GM19099 (cell line): ENCODE measurements around the gene TMF1.
A peak's percentile ranks its signal among the peaks of the same experiment; 100 is the strongest.

Experiments
- POLR2A ChIP-seq: IDR thresholded peaks from 3 replicates; pipeline ENCODE4 v1.6.1; 2011; ENCODE audit warnings: low read depth; ENCODE audit not compliant: insufficient read length; ENCODE audit errors: extremely low read depth

Gene TMF1, protein sequence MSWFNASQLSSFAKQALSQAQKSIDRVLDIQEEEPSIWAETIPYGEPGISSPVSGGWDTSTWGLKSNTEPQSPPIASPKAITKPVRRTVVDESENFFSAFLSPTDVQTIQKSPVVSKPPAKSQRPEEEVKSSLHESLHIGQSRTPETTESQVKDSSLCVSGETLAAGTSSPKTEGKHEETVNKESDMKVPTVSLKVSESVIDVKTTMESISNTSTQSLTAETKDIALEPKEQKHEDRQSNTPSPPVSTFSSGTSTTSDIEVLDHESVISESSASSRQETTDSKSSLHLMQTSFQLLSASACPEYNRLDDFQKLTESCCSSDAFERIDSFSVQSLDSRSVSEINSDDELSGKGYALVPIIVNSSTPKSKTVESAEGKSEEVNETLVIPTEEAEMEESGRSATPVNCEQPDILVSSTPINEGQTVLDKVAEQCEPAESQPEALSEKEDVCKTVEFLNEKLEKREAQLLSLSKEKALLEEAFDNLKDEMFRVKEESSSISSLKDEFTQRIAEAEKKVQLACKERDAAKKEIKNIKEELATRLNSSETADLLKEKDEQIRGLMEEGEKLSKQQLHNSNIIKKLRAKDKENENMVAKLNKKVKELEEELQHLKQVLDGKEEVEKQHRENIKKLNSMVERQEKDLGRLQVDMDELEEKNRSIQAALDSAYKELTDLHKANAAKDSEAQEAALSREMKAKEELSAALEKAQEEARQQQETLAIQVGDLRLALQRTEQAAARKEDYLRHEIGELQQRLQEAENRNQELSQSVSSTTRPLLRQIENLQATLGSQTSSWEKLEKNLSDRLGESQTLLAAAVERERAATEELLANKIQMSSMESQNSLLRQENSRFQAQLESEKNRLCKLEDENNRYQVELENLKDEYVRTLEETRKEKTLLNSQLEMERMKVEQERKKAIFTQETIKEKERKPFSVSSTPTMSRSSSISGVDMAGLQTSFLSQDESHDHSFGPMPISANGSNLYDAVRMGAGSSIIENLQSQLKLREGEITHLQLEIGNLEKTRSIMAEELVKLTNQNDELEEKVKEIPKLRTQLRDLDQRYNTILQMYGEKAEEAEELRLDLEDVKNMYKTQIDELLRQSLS

DNA sequence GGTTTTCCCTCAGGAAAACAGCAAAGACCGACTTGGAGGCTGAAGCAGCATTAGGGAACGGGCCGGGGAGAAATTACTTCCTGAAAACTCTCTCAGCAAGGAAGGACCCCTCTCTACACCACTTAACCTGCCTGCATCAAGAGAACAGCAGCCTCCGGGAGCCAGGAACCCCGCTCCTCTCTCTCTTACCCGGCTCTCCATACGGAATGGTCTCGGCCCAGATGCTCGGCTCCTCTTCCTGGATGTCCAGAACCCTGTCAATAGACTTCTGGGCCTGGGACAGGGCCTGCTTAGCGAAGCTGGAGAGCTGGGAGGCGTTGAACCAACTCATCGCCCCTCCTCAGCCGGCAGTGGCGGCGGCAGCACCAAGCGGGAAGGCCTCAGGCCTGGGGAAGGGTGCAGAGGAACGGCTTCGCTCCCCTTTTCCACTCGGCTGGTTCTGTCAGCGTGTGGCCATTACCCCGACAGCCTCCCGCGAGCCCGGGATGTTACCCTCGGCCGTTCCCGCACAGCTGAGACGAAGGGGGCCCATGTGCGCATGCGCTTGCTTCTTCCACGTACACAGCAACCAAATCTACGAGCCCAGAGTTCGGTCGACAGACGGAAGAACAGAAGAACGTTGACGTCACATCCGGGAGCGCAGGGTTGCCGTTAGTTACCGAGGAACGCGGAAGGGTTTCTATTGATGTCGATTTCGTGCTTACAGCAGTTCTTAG lies at the start of gene TMF1:
Gene TMF1 (minus strand): TSS at position 578 of the 716 bp plus-strand sequence. CDS start 247 bp downstream, at position 331.
- TF ChIP-seq POLR2A, result peak; percentile 63

- TF ChIP-seq POLR2A, result no peak
These were observed 47.4 kb upstream of the TMF1 start for GRCh38 chr3:69099576-69099975.

GRCh38 chr3:69097407-69098086 lies 45.4 kb upstream of the TMF1 start:
- no peak for TF ChIP-seq POLR2A

- TF ChIP-seq POLR2A, result no peak
These were observed 44.2 kb upstream of the TMF1 start for GRCh38 chr3:69096299-69096698.

DNA sequence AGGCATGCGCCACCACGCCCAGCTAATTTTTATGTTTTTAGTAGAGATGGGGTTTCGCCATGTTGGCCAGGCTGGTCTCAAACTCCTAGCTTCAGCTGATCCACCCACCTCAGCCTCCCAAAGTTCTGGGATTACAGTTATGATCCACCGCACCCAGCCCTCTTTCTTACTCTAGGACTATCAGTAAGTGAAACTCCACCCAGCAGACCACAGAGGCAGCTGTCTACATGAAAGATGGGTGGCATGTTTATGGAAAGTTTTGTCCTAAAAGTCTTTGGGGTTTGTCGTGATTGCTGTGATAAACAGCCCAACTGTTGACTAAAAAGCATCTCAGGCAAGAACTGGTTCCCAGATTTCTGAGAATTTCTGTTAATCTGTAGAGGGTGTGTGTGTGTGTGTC lies 43.5 kb upstream of the TMF1 start:
- no peak for TF ChIP-seq POLR2A

GRCh38 chr3:69094467-69095205 lies 42.5 kb upstream of the TMF1 start:
- TF ChIP-seq POLR2A, result no peak

GRCh38 chr3:69092030-69092516 lies 39.9 kb upstream of the TMF1 start:
- no peak for TF ChIP-seq POLR2A

GRCh38 chr3:69091389-69092029 lies 39.4 kb upstream of the TMF1 start:
- TF ChIP-seq POLR2A, result no peak

GRCh38 chr3:69090021-69090420 lies 37.9 kb upstream of the TMF1 start:
- no peak for TF ChIP-seq POLR2A

GRCh38 chr3:69088063-69088462 lies 35.9 kb upstream of the TMF1 start:
- TF ChIP-seq POLR2A, result no peak

- TF ChIP-seq POLR2A, result no peak
These were observed 35.1 kb upstream of the TMF1 start for GRCh38 chr3:69087030-69087791.

DNA sequence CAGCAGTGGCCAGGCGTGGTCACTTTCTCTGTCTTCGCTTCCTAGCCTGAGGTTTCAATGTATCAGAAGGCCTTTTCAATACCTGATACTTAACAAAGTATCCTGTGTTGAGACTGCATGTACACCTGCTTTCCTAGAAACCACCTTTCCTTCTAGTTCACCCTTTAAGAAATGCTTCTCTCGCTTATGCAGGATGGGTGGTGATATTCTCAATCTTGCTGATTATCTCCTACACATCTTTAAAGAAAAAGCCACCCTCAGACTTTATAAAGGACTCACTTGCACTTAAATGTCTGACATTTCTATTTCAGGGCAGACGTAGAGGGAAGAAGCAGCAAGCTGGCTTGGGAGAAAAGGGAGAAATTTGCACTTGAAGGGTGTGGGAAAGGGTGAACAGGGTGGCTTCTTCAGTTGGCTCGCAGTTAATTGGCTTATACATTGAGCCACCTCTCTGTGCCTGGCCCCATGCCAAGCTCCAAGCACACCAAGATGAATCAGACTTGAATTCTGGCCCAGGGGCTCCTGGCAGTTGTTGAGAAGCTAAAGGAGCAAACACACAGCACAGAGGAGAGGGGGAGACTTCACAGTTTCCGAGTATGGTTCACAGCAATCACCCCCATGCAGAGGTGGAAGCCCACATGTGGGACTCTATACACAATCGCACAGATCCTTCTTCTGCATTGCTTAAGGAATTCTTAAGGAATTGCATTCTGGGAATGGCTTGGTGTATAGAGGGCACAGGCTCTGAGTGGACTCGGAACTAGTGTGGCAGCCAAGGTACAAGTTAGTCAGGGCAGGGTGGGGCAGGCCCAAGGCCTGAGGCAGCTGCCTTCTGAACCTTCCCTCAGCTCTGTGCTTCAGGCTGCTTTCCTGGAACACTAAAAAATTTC lies 33.9 kb upstream of the TMF1 start:
- no peak for TF ChIP-seq POLR2A
